ENCODE results near the gene TEX11.

The TEX11 gene

GRCh38 chrX:70500826-70501225, 407.7 kb downstream of the TEX11 start:
- no peak for DNase-seq (ENCODE audit: low read depth in 2 of 2, low spot score in 1 of 2)

DNA sequence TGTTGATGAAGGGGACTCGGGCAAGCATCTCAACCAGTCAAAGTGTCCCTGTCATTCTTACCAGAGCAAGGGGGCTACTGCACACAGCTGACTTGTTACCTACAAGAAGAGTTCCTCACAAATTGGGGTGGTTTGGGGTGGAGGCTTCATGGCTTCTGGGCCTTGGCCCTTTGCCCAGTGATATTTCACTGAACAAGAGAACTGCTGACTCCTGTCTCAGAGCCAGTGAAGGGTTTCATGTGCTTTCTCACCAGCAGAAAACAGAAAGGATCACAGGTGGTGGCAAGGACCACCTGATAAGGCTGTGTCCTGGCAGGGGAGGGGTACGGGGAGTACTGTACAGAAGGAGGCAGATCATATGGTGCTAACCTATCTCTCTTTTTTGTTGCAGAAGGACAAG, 410.4 kb downstream of the TEX11 start:
- no peak for DNase-seq (ENCODE audit: low read depth in 2 of 2, low spot score in 1 of 2)

DNA sequence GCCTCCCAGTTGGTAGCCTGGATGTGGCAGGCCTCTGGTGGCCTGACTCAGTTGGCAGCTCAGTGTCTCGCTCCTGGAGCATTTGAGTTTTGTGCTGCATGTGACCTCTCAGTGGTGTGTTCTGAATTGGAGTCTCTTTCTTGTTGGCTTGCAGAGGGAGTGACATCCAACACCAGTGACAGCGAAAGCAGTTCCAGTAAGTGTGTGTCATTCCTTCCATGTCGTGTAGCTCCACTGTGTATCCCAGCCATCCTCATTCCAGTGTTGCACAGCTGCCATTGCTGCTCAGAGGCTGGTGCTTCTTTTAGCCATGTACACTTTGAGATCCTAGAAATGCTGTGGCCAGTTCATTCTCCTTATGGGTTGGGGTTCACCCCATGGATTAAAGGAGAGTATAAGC, 411.5 kb downstream of the TEX11 start:
- DNase-seq (ENCODE audit: low read depth in 2 of 2, low spot score in 1 of 2), result no peak

DNA sequence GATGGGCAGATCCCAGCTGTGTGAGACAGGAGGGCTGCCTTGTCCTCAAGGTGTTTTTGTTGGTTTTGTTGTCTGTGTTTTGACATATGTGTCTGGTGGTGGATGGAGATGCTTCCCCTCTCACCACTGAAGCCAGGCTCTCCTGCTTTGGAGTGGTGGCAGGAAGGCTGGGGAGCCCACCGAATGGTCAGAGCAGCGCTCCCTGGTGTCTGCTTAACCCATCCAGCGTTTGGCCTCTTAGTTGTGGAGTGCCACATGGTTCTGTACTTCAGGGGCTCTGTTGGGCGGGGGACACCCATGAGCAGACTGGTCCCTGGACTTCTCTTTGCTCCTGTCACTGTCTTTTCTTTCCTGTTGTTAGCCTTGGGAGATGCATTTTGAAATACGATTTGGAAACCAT, 412.0 kb downstream of the TEX11 start:
- DNase-seq (ENCODE audit: low read depth in 2 of 2, low spot score in 1 of 2), result no peak

GRCh38 chrX:70494441-70494840, 414.1 kb downstream of the TEX11 start:
- no peak for DNase-seq (ENCODE audit: low read depth in 2 of 2, low spot score in 1 of 2)

GRCh38 chrX:70488856-70489255, 419.7 kb downstream of the TEX11 start:
- DNase-seq (ENCODE audit: low read depth in 2 of 2, low spot score in 1 of 2), result no peak

DNA sequence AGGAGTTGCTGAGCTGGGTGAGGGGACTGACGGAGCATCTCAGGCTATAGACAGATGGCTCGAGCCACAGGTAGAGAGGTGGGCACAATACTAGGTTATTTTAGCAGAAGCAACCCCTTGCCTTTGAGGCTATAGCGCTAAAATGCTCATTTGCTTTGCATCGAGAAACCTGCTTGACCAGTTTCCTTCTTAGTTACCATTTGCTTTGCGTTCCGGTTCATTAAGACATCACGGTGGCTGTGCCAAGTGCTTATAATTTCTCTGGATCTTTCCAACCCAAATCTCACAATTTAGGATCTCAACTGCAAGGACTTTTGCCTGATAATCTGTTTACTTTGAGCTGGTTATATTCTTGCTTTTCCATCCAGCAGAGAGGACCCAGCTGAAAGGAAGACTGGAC, 423.0 kb downstream of the TEX11 start:
- no peak for DNase-seq (ENCODE audit: low read depth in 2 of 2, low spot score in 1 of 2)

GRCh38 chrX:70482300-70482699, 426.2 kb downstream of the TEX11 start:
- DNase-seq (ENCODE audit: low read depth in 2 of 2, low spot score in 1 of 2), result no peak

DNA sequence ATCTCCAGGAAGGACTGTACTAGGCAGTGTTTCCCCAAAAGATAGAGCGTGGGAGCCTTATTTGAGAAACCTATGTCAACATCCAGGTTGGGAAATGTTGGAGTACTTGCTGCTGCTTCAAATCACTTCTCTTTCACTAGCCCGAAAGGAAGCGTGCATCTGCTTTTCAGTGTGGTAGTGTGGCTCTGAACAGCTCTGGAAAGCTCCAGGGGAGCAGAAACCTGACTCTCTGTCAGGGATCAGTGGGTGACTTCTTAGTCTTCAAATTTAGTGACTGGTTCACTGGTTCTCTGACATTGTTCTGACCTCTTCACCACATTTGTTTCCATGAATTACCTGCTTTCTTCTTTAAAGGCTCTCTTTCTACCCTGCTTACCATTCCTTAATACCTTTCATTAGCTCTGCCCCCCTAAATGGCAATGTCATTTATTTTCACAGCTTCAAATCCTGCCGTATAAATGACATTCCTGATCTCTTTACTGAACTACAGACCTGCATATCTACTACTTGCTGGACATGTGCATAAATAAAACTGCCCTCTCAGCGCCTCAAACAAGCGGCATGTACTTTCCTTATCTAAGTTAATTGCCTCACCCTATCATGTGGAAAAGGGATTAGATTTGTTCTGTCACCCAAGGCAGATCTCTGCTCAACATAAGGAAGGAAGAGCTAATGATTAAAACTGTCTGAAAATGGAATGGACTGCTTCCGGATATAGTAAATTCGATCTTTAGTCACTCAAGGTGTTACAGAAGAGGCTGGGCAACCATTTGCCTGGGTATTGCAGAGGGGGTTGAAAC, 426.8 kb downstream of the TEX11 start:
- DNase-seq (ENCODE audit: low read depth in 2 of 2, low spot score in 1 of 2), result no peak

DNA sequence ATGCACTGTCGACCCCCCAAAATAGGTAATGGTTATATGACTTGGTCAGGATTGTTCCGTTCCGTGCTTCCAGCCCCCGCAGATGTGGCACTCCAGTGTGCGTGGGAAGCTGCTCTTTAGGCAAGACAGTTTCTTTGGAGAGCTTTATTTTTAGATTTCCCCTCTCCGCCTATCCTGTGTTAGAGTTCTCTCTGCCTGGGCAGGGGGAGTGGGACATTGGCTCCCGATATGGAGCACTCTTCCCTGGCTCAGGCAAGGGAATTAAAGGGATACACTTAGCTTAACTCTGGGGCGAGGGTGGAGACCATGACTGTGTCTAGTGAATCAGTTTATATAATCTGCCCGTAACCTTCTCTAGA, 427.9 kb downstream of the TEX11 start:
- no peak for DNase-seq (ENCODE audit: low read depth in 2 of 2, low spot score in 1 of 2)

GRCh38 chrX:70479922-70480659, 428.4 kb downstream of the TEX11 start:
- DNase-seq (ENCODE audit: low read depth in 2 of 2, low spot score in 1 of 2), result no peak

GRCh38 chrX:70479247-70479921, 429.1 kb downstream of the TEX11 start:
- no peak for DNase-seq (ENCODE audit: low read depth in 2 of 2, low spot score in 1 of 2)

All from stimulated activated CD8-positive, alpha-beta memory T cell treated with anti-CD3 and anti-CD28 coated beads, Interleukin-4, amount 100 ng/mL, for 4 hours (primary cell).